Duodenal mucosa (tissue), 2 donors: ENCODE measurements around the gene CA11.

Experiments used
- H3K27ac ChIP-seq: one replicate; pipeline ENCODE4 v1.7.0; 2013; ENCODE audit warnings: low read depth, low read length
- H3K27me3 ChIP-seq, 2 donors: one replicate each; pipeline ENCODE4 v1.7.0; 2013; ENCODE audit warnings: low read length in 2 of 2, control low read depth in 1 of 2; ENCODE audit not compliant: insufficient read depth in 2 of 2, control insufficient read depth in 1 of 2
- H3K36me3 ChIP-seq, 2 donors: one replicate each; pipeline ENCODE4 v1.7.0; 2013; ENCODE audit warnings: low read length in 2 of 2, control low read depth in 1 of 2; ENCODE audit not compliant: insufficient read depth in 2 of 2, control insufficient read depth in 1 of 2
- H3K4me1 ChIP-seq, 2 donors: one replicate each; pipeline ENCODE4 v1.7.0; 2013; ENCODE audit warnings: low read length in 2 of 2, control low read depth in 1 of 2; ENCODE audit not compliant: insufficient read depth in 2 of 2, control insufficient read depth in 1 of 2
- H3K4me3 ChIP-seq, 2 donors: one replicate each; pipeline ENCODE4 v1.7.0; 2013; ENCODE audit warnings: low read length in 2 of 2, low read depth in 1 of 2
- H3K9ac ChIP-seq, 2 donors: one replicate each; pipeline ENCODE4 v1.7.0; 2013; ENCODE audit warnings: low read length in 2 of 2, low read depth in 1 of 2
- H3K9me3 ChIP-seq, 2 donors: one replicate each; pipeline ENCODE4 v1.7.0; 2013; ENCODE audit warnings: low read length in 2 of 2, control low read depth in 1 of 2; ENCODE audit not compliant: control insufficient read depth in 1 of 2

The CA11 gene

DNA sequence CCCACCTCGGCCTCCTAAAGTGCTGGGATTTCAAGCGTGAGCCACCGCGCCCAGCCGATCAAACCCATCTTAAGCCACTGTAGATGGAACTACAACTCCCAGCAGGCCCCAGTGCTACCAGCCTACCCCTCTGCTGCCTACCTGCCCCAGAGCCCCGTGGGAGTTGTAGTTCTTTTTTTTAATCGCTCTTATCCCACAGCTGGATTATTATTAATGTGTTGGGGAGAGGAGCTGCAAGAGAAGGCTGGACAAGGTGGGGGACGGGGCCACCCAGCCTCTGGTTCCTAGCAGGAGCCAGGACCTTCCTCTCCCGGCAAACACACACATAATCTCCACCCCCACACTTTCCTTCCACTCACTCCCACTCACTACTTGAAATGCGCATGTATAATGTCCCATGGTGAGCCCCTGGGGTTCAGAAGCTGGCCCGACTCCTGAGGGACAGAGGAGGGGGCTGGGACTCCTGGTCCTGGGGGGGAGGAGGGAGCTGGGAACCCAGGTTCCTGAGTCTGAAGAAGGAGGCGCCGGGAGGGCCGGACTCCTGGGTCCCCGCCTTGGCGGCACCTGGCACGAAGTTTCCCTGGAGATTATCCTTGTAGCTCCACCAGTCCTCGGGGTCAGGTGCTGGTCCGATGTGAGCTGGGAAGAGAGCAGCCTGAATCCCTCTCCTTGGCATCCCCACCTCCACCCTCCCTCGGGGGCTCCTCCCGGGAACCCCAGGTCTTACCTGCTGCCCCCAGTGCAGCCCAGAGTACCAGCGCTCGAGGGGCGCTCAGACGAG, 958 bp downstream of the CA11 start:
- no peaks in the 10 kb centered on the region for H3K9me3 ChIP-seq
- peaks cover 18 to 20% of the 10 kb centered on the region in 2 donors for H3K4me1 ChIP-seq
- H3K36me3 ChIP-seq, result no peaks in the 10 kb centered on the region
- peak overlapping the region; percentile 67 to 74 for H3K4me3 ChIP-seq
- peak overlapping the region; percentile 48 to 56 for H3K9ac ChIP-seq
- no peaks in the 10 kb centered on the region for H3K27me3 ChIP-seq
- H3K27ac ChIP-seq, result no peak overlapping the region

DNA sequence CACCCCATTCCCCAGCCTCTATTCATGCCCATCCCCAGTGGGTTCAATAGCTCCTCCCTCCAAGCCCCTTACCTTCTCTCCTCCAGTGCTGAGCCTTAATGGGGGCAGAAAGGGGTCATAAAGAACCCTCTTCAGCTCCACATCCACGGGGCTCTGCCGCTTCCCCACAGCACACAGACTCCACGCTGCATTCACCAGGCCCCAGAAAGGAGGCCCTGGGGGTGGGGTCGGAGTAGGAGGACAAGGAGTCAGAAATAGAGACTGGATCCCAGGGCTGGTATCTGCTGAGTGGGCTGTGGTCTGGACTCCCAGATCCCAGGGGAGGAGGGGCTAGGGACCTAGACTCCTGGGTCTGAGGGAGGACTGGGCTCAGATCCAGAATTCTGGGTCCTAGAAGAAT, 1.6 kb downstream of the CA11 start:
- H3K4me3 ChIP-seq, result peak overlapping the region in 1 of 2 donors; percentile 8
- H3K27ac ChIP-seq, result no peak overlapping the region
- H3K4me1 ChIP-seq, result peaks cover 21 to 27% of the 10 kb centered on the region in 2 donors
- H3K36me3 ChIP-seq, result no peaks in the 10 kb centered on the region
- H3K27me3 ChIP-seq, result no peaks in the 10 kb centered on the region
- no peaks in the 10 kb centered on the region for H3K9me3 ChIP-seq
- H3K9ac ChIP-seq, result no peak overlapping the region

- Histone ChIP-seq H3K27me3 (no peaks in the 10 kb centered on the region), H3K9ac (no peak overlapping the region), H3K4me1 (peaks cover 32 to 39% of the 10 kb centered on the region in 2 donors), H3K36me3 (no peaks in the 10 kb centered on the region), H3K4me3 (no peak overlapping the region), H3K9me3 (no peaks in the 10 kb centered on the region), H3K27ac (no peak overlapping the region)
These were observed 3.1 kb downstream of the CA11 start for GRCh38 chr19:48642862-48643261.

DNA sequence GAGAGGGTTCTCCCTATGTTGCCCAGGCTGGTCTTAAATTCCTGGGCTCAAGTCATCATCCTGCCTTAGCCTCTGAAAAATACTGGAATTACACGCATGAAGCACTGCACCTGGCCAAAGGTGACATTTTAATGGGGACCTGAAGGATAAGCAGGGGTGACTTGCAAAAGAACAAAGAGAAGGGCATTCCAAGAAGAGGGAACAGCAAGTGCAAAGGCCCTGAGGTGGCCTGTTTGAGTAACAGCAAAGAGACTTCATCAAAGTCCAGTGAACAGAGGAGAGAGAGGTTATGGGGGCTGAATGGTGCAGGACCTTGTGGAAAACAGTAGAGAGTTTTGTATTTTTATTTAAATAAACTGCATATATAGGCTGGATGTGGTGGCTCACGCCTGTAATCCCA, 4.1 kb downstream of the CA11 start:
- no peak overlapping the region for H3K27ac ChIP-seq
- no peaks in the 10 kb centered on the region for H3K9me3 ChIP-seq
- H3K9ac ChIP-seq, result no peak overlapping the region
- H3K36me3 ChIP-seq, result no peaks in the 10 kb centered on the region
- peaks cover 32 to 39% of the 10 kb centered on the region in 2 donors for H3K4me1 ChIP-seq
- H3K4me3 ChIP-seq, result no peak overlapping the region
- no peaks in the 10 kb centered on the region for H3K27me3 ChIP-seq

GRCh38 chr19:48639483-48640375, 6.3 kb downstream of the CA11 start:
- no peaks in the 10 kb centered on the region for H3K9me3 ChIP-seq
- peak overlapping the region; percentile 29 to 60 for H3K9ac ChIP-seq
- H3K4me1 ChIP-seq, result peaks cover 24 to 31% of the 10 kb centered on the region in 2 donors
- no peaks in the 10 kb centered on the region for H3K36me3 ChIP-seq
- H3K27ac ChIP-seq, result no peak overlapping the region
- H3K4me3 ChIP-seq, result peak overlapping the region; percentile 57 to 61
- H3K27me3 ChIP-seq, result no peaks in the 10 kb centered on the region

DNA sequence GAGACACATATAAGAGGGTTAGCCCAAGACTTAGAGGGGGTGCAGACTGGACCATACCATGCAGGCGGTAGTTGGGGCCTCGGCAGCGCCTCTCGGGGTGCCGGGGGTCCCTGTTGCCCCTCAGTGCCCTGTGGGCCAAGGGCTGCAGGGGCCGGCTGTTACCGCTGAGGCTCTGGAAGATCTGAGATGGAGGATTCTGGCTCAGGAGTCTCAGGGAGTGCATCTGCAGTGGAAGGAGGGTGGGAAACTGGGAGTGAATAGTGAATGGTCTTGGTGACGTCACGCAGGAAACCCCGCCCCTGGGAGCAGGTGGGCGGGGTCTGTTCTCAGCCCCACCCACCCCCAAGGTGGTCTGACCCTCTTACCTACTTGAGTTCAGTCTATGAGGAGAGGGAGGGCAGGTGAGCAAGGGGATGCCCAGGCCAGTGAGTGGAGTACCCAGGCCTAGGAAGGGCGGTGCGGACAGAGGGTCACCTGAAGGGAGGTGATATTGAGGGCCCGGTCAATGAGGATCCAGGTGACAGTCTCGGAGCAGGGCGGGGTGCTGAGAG, 7.1 kb downstream of the CA11 start:
- peak overlapping the region; percentile 77 for H3K27ac ChIP-seq
- no peaks in the 10 kb centered on the region for H3K9me3 ChIP-seq
- H3K4me3 ChIP-seq, result peak overlapping the region; percentile 66 to 78
- H3K4me1 ChIP-seq, result peaks cover 26 to 34% of the 10 kb centered on the region in 2 donors
- H3K9ac ChIP-seq, result peak overlapping the region; percentile 45 to 72
- H3K27me3 ChIP-seq, result no peaks in the 10 kb centered on the region
- H3K36me3 ChIP-seq, result no peaks in the 10 kb centered on the region

GRCh38 chr19:48637948-48638830, 7.8 kb downstream of the CA11 start:
- peak overlapping the region; percentile 66 to 78 for H3K4me3 ChIP-seq
- peak overlapping the region; percentile 77 for H3K27ac ChIP-seq
- H3K36me3 ChIP-seq, result no peaks in the 10 kb centered on the region
- no peaks in the 10 kb centered on the region for H3K27me3 ChIP-seq
- peak overlapping the region; percentile 55 to 79 for H3K9ac ChIP-seq
- H3K4me1 ChIP-seq, result peaks cover 33 to 41% of the 10 kb centered on the region in 2 donors
- no peaks in the 10 kb centered on the region for H3K9me3 ChIP-seq

- peak overlapping the region; percentile 55 to 79 for H3K9ac ChIP-seq
- peak overlapping the region; percentile 77 for H3K27ac ChIP-seq
- peaks cover 0 to 2% of the 10 kb centered on the region in 2 donors for H3K36me3 ChIP-seq
- H3K4me3 ChIP-seq, result peak overlapping the region; percentile 80 to 88
- H3K4me1 ChIP-seq, result peaks cover 40 to 48% of the 10 kb centered on the region in 2 donors
- no peaks in the 10 kb centered on the region for H3K27me3 ChIP-seq
- no peaks in the 10 kb centered on the region for H3K9me3 ChIP-seq
These were observed 8.5 kb downstream of the CA11 start for GRCh38 chr19:48637449-48637947.

DNA sequence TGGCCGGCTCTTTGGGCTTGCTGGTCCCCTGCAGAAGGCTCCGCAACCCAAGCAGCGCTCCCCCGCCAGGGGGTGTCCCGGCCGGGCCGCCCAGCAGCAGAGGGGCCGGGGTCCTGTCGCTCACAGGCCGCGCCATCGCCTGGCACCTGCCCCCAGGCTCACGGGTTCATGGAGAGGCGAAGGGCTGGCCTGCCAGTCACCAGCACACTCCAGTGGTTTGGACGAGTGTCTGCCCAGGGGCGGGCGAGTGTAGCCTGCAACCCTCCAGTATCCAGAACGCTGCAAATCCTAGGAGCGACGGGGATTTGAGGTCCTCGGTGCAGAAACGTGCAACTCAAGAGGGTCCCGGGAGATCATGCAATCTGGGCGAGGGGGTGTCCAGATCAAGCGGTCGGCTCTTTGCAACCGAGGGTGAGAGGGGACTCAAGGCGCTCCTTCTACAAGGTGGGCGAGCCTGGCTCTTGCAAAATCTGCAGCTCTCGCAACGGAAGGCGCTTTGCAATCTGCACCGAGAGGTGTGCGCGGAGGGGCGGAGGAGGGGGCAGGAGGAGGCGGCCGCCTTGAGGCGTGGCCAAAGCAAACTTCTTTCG, 9.0 kb downstream of the CA11 start, which contains the start of gene DBP:
Gene DBP, minus strand, starts transcription at position 521 of the 590 bp plus-strand sequence. Its CDS starts 385 bp downstream, at position 136.
- H3K36me3 ChIP-seq, result peaks cover 0 to 5% of the 10 kb centered on the region in 2 donors
- no peaks in the 10 kb centered on the region for H3K27me3 ChIP-seq
- H3K4me1 ChIP-seq, result peaks cover 43 to 52% of the 10 kb centered on the region in 2 donors
- peak within 1 kb of the TSS; percentile 77 for H3K27ac ChIP-seq
- H3K9ac ChIP-seq, result peak within 1 kb of the TSS; percentile 79 to 86
- H3K4me3 ChIP-seq, result peak within 1 kb of the TSS; percentile 80 to 88
- H3K9me3 ChIP-seq, result no peaks in the 10 kb centered on the region
